Fibroblast of the aortic adventitia (primary cell): ENCODE measurements around the gene DSC2. TPM values are rescaled to one million over a fixed set of nuclear protein-coding genes. Genes with fewer than 3 reads are reported as not detected.

ENCODE experiments used
- DNase-seq: peaks from one replicate; pipeline ENCODE4 v3.0.0-alpha.2; 2010; ENCODE audit warnings: low read depth
- H3K4me3 ChIP-seq: 2 replicates; pipeline ENCODE4 v1.5.1; 2011; ENCODE audit warnings: low read depth, mild to moderate bottlenecking, control low read depth, low read length, moderate library complexity
- total RNA-seq: library from RNA; depleted of rRNA; stranded (reverse); fragments of >200 nt; gene quantifications from 2 replicates; pipeline ENCODE4 v1.2.3, GENCODE V29; 2012; ENCODE audit warnings: low replicate concordance
- TF ChIP-seq, protein P1 (sequence below): IDR thresholded peaks from 2 replicates; pipeline ENCODE4 v1.5.1; 2011; ENCODE audit warnings: mild to moderate bottlenecking, low read length, control low read depth, inconsistent platforms; ENCODE audit not compliant: insufficient read depth

DSC2 gene
- total RNA-seq, 1 donor, result not detected

DNA sequence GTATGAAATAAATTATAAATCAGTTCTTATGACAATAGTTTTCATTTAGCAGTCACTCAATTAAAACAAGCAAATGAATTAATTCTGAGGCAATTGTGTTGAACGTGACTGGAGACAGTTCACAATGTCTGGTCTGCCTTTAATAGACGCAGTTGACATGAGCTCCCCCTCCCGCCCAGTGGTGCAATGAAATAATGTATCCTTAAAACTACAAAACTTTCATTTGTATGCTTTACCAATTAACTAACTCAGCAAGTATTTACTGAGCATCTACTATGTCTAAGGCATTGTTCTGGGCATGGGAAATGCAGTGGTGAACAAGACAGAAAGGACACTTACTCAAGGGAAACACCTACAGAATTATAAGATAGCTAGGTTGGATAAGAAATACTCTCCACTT is 3.5 kb upstream of the DSC2 start:
- TF ChIP-seq, protein P1, sequence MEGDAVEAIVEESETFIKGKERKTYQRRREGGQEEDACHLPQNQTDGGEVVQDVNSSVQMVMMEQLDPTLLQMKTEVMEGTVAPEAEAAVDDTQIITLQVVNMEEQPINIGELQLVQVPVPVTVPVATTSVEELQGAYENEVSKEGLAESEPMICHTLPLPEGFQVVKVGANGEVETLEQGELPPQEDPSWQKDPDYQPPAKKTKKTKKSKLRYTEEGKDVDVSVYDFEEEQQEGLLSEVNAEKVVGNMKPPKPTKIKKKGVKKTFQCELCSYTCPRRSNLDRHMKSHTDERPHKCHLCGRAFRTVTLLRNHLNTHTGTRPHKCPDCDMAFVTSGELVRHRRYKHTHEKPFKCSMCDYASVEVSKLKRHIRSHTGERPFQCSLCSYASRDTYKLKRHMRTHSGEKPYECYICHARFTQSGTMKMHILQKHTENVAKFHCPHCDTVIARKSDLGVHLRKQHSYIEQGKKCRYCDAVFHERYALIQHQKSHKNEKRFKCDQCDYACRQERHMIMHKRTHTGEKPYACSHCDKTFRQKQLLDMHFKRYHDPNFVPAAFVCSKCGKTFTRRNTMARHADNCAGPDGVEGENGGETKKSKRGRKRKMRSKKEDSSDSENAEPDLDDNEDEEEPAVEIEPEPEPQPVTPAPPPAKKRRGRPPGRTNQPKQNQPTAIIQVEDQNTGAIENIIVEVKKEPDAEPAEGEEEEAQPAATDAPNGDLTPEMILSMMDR, result no peak
- no peak overlapping the region for H3K4me3 ChIP-seq
- no peak for DNase-seq

DNA sequence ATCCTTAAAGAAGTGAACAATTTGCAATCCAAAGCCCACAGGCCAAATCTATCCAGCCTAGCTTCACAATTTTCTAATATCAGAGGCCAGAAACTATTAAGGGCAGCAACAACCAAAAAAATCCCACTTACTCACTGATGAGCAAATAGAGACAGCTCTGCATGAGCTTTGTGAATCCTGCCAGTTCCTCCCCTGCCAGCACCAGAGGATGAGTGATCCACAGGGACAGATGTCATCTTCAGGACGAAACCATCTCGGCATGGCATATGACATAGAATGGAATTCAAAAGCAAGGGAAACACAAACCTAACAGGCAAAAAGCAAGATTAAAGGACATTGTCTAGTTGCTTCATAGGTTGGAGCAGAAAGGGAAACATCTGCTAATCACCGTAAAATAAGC is 2.2 kb upstream of the DSC2 start:
- DNase-seq, result no peak
- TF ChIP-seq, protein P1, result no peak
- no peak overlapping the region for H3K4me3 ChIP-seq

DNA sequence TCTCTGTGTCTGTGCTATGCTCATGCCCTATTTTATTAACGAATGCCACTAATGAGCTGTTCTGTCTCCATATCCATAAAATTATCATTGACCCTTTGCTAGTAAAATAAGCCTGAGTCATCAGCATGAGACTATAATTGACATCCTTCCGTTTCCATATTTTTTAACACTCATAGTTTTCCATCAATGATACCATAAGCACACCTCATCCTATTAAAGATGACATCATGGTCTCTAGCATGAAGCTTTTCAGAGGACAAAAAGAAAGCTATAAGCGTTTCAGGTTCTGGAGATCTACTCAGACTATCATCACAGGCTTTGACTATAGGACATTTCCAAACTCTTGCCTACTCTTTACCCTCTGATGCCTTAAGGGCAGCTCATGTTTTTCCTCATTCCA is 1.2 kb upstream of the DSC2 start:
- TF ChIP-seq, protein P1, result no peak
- H3K4me3 ChIP-seq, result no peak overlapping the region
- DNase-seq, result no peak

DNA sequence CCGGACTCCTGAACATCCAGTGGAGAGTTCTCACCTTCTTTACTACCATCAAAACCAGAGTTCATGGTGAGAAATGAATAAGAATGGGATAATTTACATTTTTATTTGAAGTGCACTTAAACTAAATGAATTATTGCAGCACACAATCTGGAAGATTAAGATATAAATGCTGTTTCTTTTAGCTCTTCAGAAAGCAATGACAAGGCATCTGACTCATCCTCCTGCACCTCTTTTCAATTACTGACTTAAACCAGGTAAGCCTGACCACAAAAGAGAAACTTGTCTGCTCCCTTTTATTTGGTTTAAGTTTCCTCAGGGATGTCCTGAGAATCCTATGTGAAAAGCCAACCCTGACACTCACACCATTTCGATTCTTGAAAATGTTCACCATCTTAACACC is 720 bp upstream of the DSC2 start:
- no peak for DNase-seq
- no peak overlapping the region for H3K4me3 ChIP-seq
- TF ChIP-seq, protein P1, result no peak

DNA sequence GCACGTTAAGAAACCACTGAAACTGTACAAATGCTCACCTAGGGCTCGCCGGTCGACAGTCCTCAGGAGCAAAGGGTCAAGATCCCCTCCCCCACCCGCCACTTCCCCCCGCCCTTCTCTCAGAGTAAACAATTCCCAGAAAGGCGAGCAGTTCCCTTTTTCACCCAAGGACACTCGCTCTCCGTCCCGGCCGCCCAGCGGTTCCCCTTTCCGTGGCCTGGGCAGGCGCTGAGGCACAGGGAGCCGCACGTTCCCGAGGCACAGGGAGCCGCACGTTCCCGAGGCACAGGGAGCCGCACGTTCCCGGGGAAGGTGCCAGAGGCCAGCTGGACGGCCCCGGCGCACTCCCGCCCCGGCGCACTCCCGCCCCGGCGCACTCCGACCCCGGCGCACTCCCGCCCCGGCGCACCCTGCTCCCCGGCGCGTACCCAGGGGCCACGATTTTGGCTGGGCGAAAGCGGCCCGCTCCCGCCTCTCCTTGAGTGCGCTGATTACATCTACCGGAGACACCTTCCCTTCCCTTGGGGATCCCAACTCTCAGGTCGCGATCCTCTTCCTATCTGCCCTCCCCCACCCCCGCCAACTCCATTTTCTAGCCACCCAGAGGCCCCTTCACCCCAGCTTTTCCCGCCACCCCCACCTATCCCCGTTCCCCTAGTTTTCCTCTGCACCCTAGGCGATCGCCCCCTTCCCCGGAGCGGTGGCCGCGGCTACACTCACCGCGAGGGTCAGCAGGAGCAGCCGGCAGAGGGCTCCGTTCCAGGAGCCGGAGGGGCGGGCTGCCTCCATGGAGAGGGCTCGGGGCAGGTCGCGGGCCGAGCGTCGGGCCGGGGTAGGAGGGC is 817 bp downstream of the DSC2 start:
- H3K4me3 ChIP-seq, result no peak overlapping the region
- no peak for DNase-seq

DNA sequence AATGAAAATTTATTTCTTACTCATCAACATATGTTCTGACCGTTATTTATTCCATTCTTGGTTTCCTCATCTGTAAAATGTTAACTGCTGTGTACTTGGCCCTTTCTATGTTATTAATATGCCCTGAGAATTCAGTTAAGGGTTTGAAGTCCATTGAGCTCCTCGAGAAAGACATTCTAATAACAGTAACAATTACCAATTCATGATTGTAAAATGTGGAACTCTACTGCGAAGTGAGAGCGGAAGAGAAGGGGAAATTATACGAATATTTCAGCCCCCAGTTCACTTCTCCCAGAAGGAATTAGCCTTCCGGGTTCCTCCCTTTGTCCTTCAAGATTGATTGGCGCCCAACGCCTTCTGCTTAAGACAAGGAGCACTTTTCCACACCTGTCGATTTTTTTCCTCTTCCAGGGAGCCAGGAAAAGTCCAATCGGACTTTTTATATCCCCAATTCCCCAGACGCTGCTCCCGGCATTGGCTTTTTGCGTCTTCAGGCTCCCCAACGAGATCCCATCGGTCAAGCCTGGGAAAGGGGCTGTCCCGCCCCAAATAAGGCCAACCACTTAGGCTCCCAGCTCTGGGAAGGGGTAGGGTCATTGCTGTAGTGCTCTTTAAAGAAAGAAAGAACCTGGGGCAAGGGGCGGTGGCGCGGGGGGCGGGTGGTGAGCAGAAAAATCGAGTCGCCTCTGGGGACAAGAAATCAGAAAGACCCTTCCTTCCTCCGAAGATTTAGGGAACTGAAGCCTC is 1.6 kb downstream of the DSC2 start:
- TF ChIP-seq, protein P1, result no peak
- no peak for DNase-seq
- no peak overlapping the region for H3K4me3 ChIP-seq

More for the DNA sequence above, 817 bp downstream of the DSC2 start:
- TF ChIP-seq, protein P1, result no peak
